ENCODE measurements around the gene STAG1.
"Not testable (repeated sequence)": the region's sequence is repeated elsewhere in the genome, so short reads cannot be mapped to it uniquely, and the experiment has no call there.

Gene STAG1

GRCh38 chr3:136745916-136746315 lies 6.3 kb downstream of the STAG1 start:
- TF ChIP-seq CTCF (IDR thresholded peaks at IDR 0.05; ENCODE audit: borderline replicate concordance, insufficient read depth, low read depth, low read length): no peak
- H3K4me3 ChIP-seq (ENCODE audit: low read depth, low read length): no peak overlapping the region

GRCh38 chr3:136741063-136741462 lies 11.1 kb downstream of the STAG1 start:
- no peak for TF ChIP-seq CTCF (IDR thresholded peaks at IDR 0.05; ENCODE audit: borderline replicate concordance, insufficient read depth, low read depth, low read length)
- no peak overlapping the region for H3K4me3 ChIP-seq (ENCODE audit: low read depth, low read length)

- TF ChIP-seq CTCF (IDR thresholded peaks at IDR 0.05; ENCODE audit: borderline replicate concordance, insufficient read depth, low read depth, low read length): no peak
- no peak overlapping the region for H3K4me3 ChIP-seq (ENCODE audit: low read depth, low read length)
Observed at GRCh38 chr3:136740351-136740958, 11.7 kb downstream of the STAG1 start.

GRCh38 chr3:136736950-136737349 lies 15.2 kb downstream of the STAG1 start:
- H3K4me3 ChIP-seq (ENCODE audit: low read depth, low read length): not testable (repeated sequence)

- no peak for TF ChIP-seq CTCF (IDR thresholded peaks at IDR 0.05; ENCODE audit: borderline replicate concordance, insufficient read depth, low read depth, low read length)
- no peak overlapping the region for H3K4me3 ChIP-seq (ENCODE audit: low read depth, low read length)
Observed at GRCh38 chr3:136735103-136735502, 17.1 kb downstream of the STAG1 start.

- TF ChIP-seq CTCF (IDR thresholded peaks at IDR 0.05; ENCODE audit: borderline replicate concordance, insufficient read depth, low read depth, low read length): no peak
- H3K4me3 ChIP-seq (ENCODE audit: low read depth, low read length): no peak overlapping the region
Observed at GRCh38 chr3:136734382-136735070, 17.7 kb downstream of the STAG1 start.

- H3K4me3 ChIP-seq (ENCODE audit: low read depth, low read length): no peak overlapping the region
- TF ChIP-seq CTCF (IDR thresholded peaks at IDR 0.05; ENCODE audit: borderline replicate concordance, insufficient read depth, low read depth, low read length): no peak
Observed at GRCh38 chr3:136733317-136733833, 18.8 kb downstream of the STAG1 start.
